D721Med (cell line): ENCODE data around the gene RNASEH2B.

ENCODE experiments used
- DNase-seq: peaks from one replicate; pipeline ENCODE4 v3.0.0; 2011; ENCODE audit warnings: low spot score; ENCODE audit not compliant: insufficient read length
- FAIRE-seq: peaks from 2 replicates; lab custom pipeline; 2011; peaks lifted over from hg19 to GRCh38; lab: Jason Lieb, UNC
- TF ChIP-seq, protein P1 (sequence below): IDR thresholded peaks from 2 replicates; pipeline ENCODE4 v1.5.1; 2012; ENCODE audit warnings: mild to moderate bottlenecking, control low read depth; ENCODE audit not compliant: insufficient read depth; ENCODE audit errors: missing control alignments

RNASEH2B gene

DNA sequence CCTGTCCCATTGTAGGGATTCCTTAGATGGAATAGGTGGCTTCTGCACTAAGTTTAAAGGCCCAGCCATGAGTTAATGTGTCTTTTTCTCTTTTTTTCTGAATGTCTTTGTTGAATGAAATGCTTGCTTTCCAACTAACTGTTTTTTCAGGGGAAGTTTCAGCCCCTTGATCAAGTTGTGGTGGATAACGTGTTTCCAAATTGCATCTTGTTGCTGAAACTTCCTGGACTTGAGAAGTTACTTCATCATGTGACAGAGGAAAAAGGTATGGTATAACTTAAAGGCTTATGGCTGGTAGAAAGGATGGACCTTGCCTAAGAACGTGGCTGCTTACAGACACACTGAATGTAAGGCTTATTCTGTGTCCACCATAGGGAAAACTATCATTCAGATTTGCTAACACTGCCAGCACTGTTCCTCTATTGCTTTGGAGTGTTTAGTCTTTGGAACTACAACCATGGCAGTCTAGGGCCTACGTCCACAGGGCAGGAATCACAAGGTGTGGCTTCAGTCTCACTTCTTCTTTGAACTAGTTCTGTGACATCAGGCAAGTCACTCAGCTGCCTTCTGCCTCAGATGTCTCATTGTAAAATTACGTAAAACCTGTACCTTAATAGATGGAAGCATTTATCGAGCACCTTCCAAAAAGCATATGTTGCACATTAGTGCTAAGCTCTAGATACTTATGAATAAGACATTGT lies 25.3 kb downstream of the RNASEH2B start:
- no peak for FAIRE-seq

DNA sequence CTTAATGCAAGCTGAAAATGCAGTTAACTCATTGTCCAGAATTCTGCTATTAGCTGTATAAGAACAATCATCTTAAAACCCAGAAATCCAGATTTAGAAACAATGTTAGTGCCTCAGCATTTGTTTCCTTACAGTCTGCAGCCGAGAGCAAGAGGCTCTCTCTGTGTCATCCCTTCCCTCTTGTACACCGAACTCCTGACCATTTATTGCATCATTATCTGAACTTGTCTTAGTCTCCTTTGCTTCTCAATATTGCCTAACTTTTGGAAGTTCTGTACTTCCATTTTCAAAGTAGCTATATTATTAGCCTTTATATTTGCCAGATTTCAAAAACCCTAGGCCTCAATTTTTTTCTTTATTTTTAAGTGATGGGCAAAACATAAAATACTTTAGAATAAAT lies 27.1 kb downstream of the RNASEH2B start:
- no peak for DNase-seq
- no peak for FAIRE-seq
- TF ChIP-seq, protein P1, sequence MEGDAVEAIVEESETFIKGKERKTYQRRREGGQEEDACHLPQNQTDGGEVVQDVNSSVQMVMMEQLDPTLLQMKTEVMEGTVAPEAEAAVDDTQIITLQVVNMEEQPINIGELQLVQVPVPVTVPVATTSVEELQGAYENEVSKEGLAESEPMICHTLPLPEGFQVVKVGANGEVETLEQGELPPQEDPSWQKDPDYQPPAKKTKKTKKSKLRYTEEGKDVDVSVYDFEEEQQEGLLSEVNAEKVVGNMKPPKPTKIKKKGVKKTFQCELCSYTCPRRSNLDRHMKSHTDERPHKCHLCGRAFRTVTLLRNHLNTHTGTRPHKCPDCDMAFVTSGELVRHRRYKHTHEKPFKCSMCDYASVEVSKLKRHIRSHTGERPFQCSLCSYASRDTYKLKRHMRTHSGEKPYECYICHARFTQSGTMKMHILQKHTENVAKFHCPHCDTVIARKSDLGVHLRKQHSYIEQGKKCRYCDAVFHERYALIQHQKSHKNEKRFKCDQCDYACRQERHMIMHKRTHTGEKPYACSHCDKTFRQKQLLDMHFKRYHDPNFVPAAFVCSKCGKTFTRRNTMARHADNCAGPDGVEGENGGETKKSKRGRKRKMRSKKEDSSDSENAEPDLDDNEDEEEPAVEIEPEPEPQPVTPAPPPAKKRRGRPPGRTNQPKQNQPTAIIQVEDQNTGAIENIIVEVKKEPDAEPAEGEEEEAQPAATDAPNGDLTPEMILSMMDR: no peak

More for the DNA sequence above, 25.3 kb downstream of the RNASEH2B start:
- no peak for DNase-seq
- TF ChIP-seq, protein P1: no peak

DNA sequence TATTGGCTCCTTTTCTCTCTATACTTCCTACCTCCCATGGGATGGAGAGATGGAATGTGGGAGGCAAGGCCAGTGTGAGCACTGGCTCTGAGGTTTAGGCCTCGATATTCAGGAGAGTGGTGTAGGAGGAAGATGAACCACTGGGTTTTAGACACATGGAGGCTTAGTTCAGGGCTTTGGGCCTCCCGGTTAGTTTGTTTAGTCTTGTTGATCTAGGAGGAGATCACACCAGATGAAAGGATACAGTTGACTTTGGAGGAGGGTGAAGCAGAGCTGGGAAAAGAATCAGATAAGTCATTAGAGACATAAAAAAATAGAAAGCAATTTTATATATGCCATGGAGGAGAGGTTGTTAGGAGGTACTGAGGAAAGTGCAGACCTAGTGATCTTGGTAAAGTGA lies 30.9 kb downstream of the RNASEH2B start:
- DNase-seq: no peak
- FAIRE-seq: no peak
- TF ChIP-seq, protein P1: no peak

DNA sequence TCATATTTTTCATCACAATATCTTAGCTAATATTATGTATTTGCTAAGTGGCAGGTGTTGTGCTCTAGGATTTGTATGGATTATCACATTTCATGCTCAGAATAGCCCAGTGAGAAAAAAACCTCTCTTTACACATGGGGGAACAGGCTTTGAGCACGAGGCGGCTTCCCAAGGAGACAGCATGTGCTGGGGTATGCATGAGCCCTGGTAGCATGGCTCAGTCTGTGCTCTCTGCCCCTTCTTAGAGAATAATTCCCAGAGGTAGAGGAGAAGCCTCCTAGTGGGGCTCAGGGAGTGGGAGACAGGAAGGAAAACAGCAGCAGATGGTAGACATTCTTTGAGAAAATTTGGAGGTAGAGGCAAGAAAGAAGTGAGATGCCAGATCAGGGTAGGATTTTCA lies 31.6 kb downstream of the RNASEH2B start:
- DNase-seq (no peak), FAIRE-seq (no peak)
- TF ChIP-seq, protein P1: no peak

DNA sequence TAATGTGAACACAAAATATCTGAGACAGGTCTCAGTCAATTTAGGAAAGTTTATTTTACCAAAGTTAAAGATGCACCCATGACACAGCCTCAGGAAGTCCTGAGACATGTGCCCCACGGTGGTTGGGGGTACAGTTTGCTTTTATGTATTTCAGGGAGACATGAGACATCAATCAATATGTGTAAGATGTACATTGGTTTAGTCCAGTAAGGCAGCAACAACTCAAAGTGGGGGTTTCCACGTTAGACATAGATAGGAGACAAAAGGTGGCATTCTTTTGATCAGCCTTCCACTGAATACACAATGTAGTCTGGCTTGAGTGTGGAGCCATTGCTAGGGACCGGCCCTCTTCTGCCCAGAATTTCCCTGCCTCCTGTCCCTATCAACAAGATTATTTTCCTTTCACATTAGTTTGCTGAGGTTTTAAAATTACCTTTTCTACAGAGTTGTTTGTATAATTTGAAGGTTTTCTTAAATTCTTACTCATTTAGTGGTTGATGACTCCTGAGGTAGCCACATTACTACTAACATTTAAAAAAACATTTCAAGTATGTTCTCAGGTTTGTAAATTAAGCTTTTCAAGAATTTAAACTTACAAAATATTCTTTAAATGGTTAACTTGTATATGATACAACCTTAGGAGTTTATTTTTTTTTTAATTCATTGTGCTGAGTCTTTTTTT lies 33.2 kb downstream of the RNASEH2B start:
- TF ChIP-seq, protein P1: no peak
- no peak for DNase-seq
- no peak for FAIRE-seq

DNA sequence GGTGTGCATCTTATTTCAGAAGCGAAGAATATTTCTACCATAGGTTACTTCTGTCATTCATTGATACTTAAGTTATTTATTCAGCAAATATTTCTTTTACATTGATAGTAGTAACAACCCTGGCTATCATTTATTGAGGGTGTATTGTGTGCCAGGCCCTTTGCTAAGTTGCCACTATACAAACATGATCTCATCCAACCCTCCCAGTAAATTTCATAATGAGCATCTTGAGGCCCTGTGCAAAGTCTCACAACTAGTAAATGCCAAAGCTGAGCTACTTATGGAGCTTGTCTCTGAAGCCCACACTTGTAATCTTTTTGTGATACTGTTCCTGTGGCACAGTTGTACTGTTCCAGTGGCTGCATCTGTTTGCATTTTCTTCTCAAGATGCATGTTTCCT lies 36.1 kb downstream of the RNASEH2B start:
- DNase-seq: no peak
- no peak for FAIRE-seq
- TF ChIP-seq, protein P1: no peak

DNA sequence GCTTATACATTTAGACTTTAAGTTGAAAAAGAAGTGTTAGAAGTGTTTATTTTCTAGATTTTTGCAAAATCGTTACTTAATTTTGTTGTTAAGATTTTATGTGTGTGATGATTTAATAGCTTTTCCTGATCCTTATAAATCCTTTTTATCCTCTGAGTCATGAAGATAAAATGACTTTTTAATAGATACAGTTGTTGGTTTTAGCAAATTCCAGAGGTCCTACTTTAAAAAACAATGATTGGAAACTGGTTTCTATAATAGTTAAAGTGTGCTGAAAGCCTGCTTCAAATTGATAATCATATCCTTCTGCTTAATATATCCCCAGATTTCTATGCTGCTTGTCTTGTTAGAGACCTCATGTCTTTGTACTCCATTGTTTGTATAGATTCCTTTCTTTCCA lies 39.0 kb downstream of the RNASEH2B start:
- TF ChIP-seq, protein P1: no peak
- DNase-seq (no peak), FAIRE-seq (no peak)
